SK-N-SH treated with all-trans-retinoic acid at 6 μM for 48 hours (cell line): ENCODE measurements around the gene RBM17.

Experiments used
- CSRNP3 ChIP-seq: fragments of 250-450 bp; sonication (Bioruptor Pico); IDR thresholded peaks from 2 replicates; pipeline ENCODE4 v1.5.1; 2021; ENCODE audit warnings: mild to moderate bottlenecking, moderate library complexity
- PPARA ChIP-seq: fragments of 250-450 bp; sonication (Bioruptor Pico); IDR thresholded peaks from 2 replicates; pipeline ENCODE4 v1.5.0; 2020; ENCODE audit warnings: mild to moderate bottlenecking, borderline replicate concordance
- ZC3H10 ChIP-seq: fragments of 250-450 bp; sonication (Bioruptor Pico); IDR thresholded peaks from 2 replicates; pipeline ENCODE4 v1.5.1; 2021; ENCODE audit warnings: mild to moderate bottlenecking, moderate library complexity
- ZNF8 ChIP-seq: fragments of 450-650 bp; formaldehyde crosslinking; IDR thresholded peaks from 2 replicates; pipeline ENCODE4 v1.5.0; 2020; ENCODE audit warnings: mild to moderate bottlenecking, moderate library complexity
- TF ChIP-seq, protein P1 (sequence below): fragments of 250-450 bp; sonication (Bioruptor Pico); IDR thresholded peaks from 2 replicates; pipeline ENCODE4 v1.8.0; 2020; ENCODE audit warnings: mild to moderate bottlenecking, moderate library complexity, borderline replicate concordance
- TF ChIP-seq, protein P2 (sequence below): fragments of 250-450 bp; sonication (Bioruptor Pico); IDR thresholded peaks from 2 replicates; pipeline ENCODE4 v1.8.0; 2021; ENCODE audit warnings: low read depth, mild to moderate bottlenecking, moderate library complexity, borderline replicate concordance

- TF ChIP-seq, protein P1, sequence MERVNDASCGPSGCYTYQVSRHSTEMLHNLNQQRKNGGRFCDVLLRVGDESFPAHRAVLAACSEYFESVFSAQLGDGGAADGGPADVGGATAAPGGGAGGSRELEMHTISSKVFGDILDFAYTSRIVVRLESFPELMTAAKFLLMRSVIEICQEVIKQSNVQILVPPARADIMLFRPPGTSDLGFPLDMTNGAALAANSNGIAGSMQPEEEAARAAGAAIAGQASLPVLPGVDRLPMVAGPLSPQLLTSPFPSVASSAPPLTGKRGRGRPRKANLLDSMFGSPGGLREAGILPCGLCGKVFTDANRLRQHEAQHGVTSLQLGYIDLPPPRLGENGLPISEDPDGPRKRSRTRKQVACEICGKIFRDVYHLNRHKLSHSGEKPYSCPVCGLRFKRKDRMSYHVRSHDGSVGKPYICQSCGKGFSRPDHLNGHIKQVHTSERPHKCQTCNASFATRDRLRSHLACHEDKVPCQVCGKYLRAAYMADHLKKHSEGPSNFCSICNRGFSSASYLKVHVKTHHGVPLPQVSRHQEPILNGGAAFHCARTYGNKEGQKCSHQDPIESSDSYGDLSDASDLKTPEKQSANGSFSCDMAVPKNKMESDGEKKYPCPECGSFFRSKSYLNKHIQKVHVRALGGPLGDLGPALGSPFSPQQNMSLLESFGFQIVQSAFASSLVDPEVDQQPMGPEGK (CRISPR knock-in tag) = no peak
- TF ChIP-seq PPARA (CRISPR knock-in tag) (no peak), CSRNP3 (CRISPR knock-in tag) (no peak), ZC3H10 (CRISPR knock-in tag) (no peak), ZNF8 (CRISPR knock-in tag) (no peak)
- TF ChIP-seq, protein P2, sequence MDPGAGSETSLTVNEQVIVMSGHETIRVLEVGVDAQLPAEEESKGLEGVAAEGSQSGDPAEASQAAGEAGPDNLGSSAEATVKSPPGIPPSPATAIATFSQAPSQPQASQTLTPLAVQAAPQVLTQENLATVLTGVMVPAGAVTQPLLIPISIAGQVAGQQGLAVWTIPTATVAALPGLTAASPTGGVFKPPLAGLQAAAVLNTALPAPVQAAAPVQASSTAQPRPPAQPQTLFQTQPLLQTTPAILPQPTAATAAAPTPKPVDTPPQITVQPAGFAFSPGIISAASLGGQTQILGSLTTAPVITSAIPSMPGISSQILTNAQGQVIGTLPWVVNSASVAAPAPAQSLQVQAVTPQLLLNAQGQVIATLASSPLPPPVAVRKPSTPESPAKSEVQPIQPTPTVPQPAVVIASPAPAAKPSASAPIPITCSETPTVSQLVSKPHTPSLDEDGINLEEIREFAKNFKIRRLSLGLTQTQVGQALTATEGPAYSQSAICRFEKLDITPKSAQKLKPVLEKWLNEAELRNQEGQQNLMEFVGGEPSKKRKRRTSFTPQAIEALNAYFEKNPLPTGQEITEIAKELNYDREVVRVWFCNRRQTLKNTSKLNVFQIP (CRISPR knock-in tag) = no peak
Observed at GRCh38 chr10:6080417-6080973, 8.3 kb upstream of the RBM17 start.
